Osteoblast (primary cell): ENCODE measurements around the gene SMIM36. TPM values are rescaled to one million over a fixed set of nuclear protein-coding genes. Genes with fewer than 3 reads are reported as not detected.
"Not testable (repeated sequence)": the region's sequence is repeated elsewhere in the genome, so short reads cannot be mapped to it uniquely, and the experiment has no call there.

ENCODE experiments used
- DNase-seq: peaks from one replicate; pipeline ENCODE4 v3.0.0; 2011; ENCODE audit warnings: low spot score, mixed read lengths; ENCODE audit not compliant: insufficient read length; ENCODE audit errors: missing footprints
- H2AFZ ChIP-seq: 2 replicates; pipeline ENCODE4 v1.6.0; 2011; ENCODE audit warnings: mild to moderate bottlenecking, low read length
- H3K27ac ChIP-seq: 2 replicates; pipeline ENCODE4 v1.5.1; 2011; ENCODE audit warnings: mild to moderate bottlenecking, low read depth, low read length, moderate library complexity
- H3K27me3 ChIP-seq: 2 replicates; pipeline ENCODE4 v1.6.0; 2012; ENCODE audit warnings: mild to moderate bottlenecking, control low read depth, inconsistent platforms, low read length, moderate library complexity; ENCODE audit not compliant: insufficient read depth
- H3K36me3 ChIP-seq: 2 replicates; pipeline ENCODE4 v1.5.1; 2011; ENCODE audit warnings: mild to moderate bottlenecking, low read length, control low read depth, moderate library complexity; ENCODE audit not compliant: insufficient read depth
- H3K4me1 ChIP-seq: 2 replicates; pipeline ENCODE4 v1.5.1; 2011; ENCODE audit warnings: mild to moderate bottlenecking, low read length, control low read depth, moderate library complexity; ENCODE audit not compliant: insufficient read depth
- H3K4me2 ChIP-seq: 2 replicates; pipeline ENCODE4 v1.6.0; 2011; ENCODE audit warnings: mild to moderate bottlenecking, low read length; ENCODE audit not compliant: insufficient read depth
- H3K4me3 ChIP-seq: fragments of 200-600 bp; sonication (generic); 3 replicates; pipeline ENCODE4 v1.5.1; 2012; ENCODE audit warnings: mild to moderate bottlenecking, low read length, inconsistent platforms; ENCODE audit not compliant: insufficient read depth
- H3K79me2 ChIP-seq: 2 replicates; pipeline ENCODE4 v1.6.0; 2012; ENCODE audit warnings: mild to moderate bottlenecking, low read length, control low read depth, inconsistent platforms; ENCODE audit not compliant: insufficient read depth
- H3K9me3 ChIP-seq: 2 replicates; pipeline ENCODE4 v1.5.1; 2011; ENCODE audit warnings: low read depth, low read length, control low read depth
- H4K20me1 ChIP-seq: 2 replicates; pipeline ENCODE4 v1.6.0; 2012; ENCODE audit warnings: mild to moderate bottlenecking, low read length, control low read depth; ENCODE audit not compliant: insufficient read depth
- total RNA-seq: library from RNA; depleted of rRNA; stranded (reverse); fragments of >200 nt; gene quantifications from 2 replicates; pipeline ENCODE4 v1.2.3, GENCODE V29; 2012
- TF ChIP-seq, protein P1 (sequence below): IDR thresholded peaks from 2 replicates; pipeline ENCODE4 v1.5.1; 2011; ENCODE audit warnings: mild to moderate bottlenecking, low read depth, low read length, moderate library complexity; ENCODE audit errors: extremely low read depth

The SMIM36 gene
- total RNA-seq, 1 donor, result not detected

GRCh38 chr17:55521186-55521585, 9.9 kb upstream of the SMIM36 start:
- peaks cover 25% of the 10 kb centered on the region for H3K27me3 ChIP-seq

DNA sequence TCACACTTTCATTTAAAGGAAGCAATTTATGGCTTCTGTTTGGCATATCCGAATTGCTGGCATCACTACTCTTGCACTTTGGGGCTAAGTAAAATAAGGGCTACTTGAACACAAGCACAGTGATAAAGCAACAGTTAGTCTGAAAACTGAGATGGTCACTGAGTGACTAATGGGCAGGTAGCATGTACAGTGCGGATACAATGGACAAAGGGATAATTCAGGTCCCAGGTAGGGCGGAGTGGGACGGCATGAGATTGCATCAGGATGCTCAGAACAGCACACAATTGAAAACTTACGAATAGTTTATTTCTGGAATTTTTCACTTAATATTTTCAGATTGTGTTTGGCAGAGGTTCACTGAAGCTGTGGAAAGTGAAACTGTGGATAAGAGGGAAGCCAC, 9.2 kb upstream of the SMIM36 start:
- TF ChIP-seq, protein P1, sequence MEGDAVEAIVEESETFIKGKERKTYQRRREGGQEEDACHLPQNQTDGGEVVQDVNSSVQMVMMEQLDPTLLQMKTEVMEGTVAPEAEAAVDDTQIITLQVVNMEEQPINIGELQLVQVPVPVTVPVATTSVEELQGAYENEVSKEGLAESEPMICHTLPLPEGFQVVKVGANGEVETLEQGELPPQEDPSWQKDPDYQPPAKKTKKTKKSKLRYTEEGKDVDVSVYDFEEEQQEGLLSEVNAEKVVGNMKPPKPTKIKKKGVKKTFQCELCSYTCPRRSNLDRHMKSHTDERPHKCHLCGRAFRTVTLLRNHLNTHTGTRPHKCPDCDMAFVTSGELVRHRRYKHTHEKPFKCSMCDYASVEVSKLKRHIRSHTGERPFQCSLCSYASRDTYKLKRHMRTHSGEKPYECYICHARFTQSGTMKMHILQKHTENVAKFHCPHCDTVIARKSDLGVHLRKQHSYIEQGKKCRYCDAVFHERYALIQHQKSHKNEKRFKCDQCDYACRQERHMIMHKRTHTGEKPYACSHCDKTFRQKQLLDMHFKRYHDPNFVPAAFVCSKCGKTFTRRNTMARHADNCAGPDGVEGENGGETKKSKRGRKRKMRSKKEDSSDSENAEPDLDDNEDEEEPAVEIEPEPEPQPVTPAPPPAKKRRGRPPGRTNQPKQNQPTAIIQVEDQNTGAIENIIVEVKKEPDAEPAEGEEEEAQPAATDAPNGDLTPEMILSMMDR, result no peak
- peaks cover 25% of the 10 kb centered on the region for H3K27me3 ChIP-seq
- no peaks in the 10 kb centered on the region for H3K36me3 ChIP-seq
- H4K20me1 ChIP-seq, result no peaks in the 10 kb centered on the region
- no peak overlapping the region for H3K27ac ChIP-seq
- H2AFZ ChIP-seq, result no peak overlapping the region
- H3K4me1 ChIP-seq, result no peaks in the 10 kb centered on the region
- no peaks in the 10 kb centered on the region for H3K9me3 ChIP-seq
- DNase-seq, result no peak
- no peak overlapping the region for H3K4me3 ChIP-seq
- H3K79me2 ChIP-seq, result no peaks in the 10 kb centered on the region
- no peak overlapping the region for H3K4me2 ChIP-seq

More at GRCh38 chr17:55521186-55521585, 9.9 kb upstream of the SMIM36 start:
- Histone ChIP-seq H2AFZ (no peak overlapping the region), H3K4me1 (no peaks in the 10 kb centered on the region), H3K27ac (no peak overlapping the region), H4K20me1 (no peaks in the 10 kb centered on the region), H3K4me3 (no peak overlapping the region), H3K79me2 (no peaks in the 10 kb centered on the region), H3K36me3 (no peaks in the 10 kb centered on the region), H3K9me3 (no peaks in the 10 kb centered on the region), H3K4me2 (no peak overlapping the region)
- no peak for DNase-seq
- TF ChIP-seq, protein P1, result no peak

- Histone ChIP-seq H3K4me2 (no peak overlapping the region), H3K27me3 (peaks cover 21% of the 10 kb centered on the region), H2AFZ (no peak overlapping the region), H3K4me3 (no peak overlapping the region), H3K79me2 (no peaks in the 10 kb centered on the region), H3K27ac (no peak overlapping the region), H3K4me1 (peaks cover 3% of the 10 kb centered on the region), H4K20me1 (no peaks in the 10 kb centered on the region), H3K9me3 (no peaks in the 10 kb centered on the region), H3K36me3 (no peaks in the 10 kb centered on the region)
- DNase-seq, result no peak
- TF ChIP-seq, protein P1, result no peak
Measured at GRCh38 chr17:55518510-55518909, 7.3 kb upstream of the SMIM36 start.

DNA sequence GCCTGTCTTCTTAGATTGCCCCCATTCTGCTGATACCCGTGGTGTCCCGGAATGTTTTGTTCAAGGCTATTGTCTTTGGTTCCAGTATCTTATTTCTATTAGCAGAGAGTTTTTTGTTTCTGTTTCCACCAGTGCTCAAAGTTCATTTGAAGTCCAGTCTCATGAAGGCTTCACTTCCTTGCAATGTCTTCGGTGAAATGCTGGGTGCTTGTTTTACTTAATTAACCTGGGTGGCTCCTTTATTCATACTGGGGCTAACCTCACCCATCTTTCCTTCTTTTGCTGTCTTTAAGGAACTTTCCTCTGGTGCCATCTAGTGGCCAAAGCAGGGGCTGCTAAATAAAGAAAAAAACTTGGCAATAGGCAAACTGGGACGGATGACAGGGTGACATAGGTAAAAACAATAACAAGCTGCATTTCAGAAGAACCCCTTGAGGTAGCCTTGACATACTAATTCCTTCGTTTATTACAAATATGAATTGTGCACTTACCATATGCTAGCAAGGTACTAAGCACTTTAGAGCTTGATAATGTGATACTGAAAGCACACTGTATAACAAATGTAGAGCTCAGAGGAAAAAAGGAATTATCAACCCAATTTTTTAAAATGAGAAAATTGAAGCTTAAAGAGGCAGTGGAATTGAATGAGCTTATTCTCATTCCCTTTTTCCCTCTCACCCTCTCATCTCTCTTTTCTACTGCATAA, 2.8 kb upstream of the SMIM36 start:
- Histone ChIP-seq H3K27me3 (peaks cover 25% of the 10 kb centered on the region), H4K20me1 (no peaks in the 10 kb centered on the region), H3K36me3 (no peaks in the 10 kb centered on the region), H3K4me2 (peak overlapping the region; percentile 48), H3K79me2 (no peaks in the 10 kb centered on the region), H3K4me1 (peaks cover 3% of the 10 kb centered on the region), H3K9me3 (no peaks in the 10 kb centered on the region), H2AFZ (no peak overlapping the region), H3K27ac (no peak overlapping the region), H3K4me3 (no peak overlapping the region)
- peak; percentile 78 for DNase-seq
- TF ChIP-seq, protein P1, result peak; percentile 94

- H3K36me3 ChIP-seq, H3K79me2 ChIP-seq, H3K4me2 ChIP-seq, H2AFZ ChIP-seq, H4K20me1 ChIP-seq, H3K27ac ChIP-seq, H3K4me1 ChIP-seq, H3K4me3 ChIP-seq, H3K9me3 ChIP-seq, DNase-seq: not testable (repeated sequence)
- peaks cover 13% of the 10 kb centered on the region for H3K27me3 ChIP-seq
Measured at GRCh38 chr17:55507669-55508068, 3.6 kb downstream of the SMIM36 start.

GRCh38 chr17:55501626-55502025, 9.6 kb downstream of the SMIM36 start:
- not testable (repeated sequence) for H3K9me3 ChIP-seq, H3K36me3 ChIP-seq, H3K4me2 ChIP-seq, H3K27ac ChIP-seq, H4K20me1 ChIP-seq, H3K4me1 ChIP-seq, DNase-seq, H3K4me3 ChIP-seq, H2AFZ ChIP-seq, H3K79me2 ChIP-seq, H3K27me3 ChIP-seq
